Measurements from ENCODE around the gene RNF8. TPM values are rescaled to one million over a fixed set of nuclear protein-coding genes. Genes with fewer than 3 reads are reported as not detected.
A peak's percentile ranks its signal among the peaks of the same experiment; 100 is the strongest.

Gene RNF8
- total and polyA plus RNA-seq, 10 of the 15 experiments (the other 5 are each of a cell fraction or from before 2014, with no cell fraction given): 7.8 to 30.2 (median 23.3) TPM

DNA sequence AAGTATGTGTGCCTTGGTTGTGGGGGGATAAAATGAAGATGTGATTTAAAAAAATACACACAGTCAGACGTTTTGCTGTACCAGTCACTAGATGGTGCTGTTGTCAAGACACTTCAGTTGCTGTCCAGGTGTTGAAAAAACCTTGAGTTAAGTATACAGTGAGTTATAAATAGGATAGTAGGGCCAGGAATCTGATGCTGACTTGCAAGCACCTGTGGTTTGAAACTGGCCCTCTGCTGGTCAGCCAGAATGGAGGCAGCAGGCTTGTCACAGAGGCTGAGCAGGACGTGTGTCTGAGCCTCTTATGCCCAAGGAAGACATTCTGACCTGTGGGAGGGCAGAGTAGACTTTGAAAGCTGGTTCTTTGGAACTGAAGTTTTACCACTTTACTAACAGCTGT, 27.8 kb downstream of the RNF8 start:
- Histone ChIP-seq H3K9ac (ENCODE audit: control insufficient read depth, insufficient read depth, low read length) (no peak overlapping the region), H3K27me3 (replicated peaks in 1 of 2; ENCODE audit: control insufficient read depth in 2 of 2, insufficient read depth in 2 of 2, low read length in 1 of 2) (no peaks in the 10 kb centered on the region), H3K79me2 (ENCODE audit: control insufficient read depth, insufficient read depth, low read length) (no peaks in the 10 kb centered on the region), H3K4me3 (no peak overlapping the region), H3K36me3 (ENCODE audit: control insufficient read depth in 2 of 2, insufficient read depth in 2 of 2, low read length in 1 of 2) (peaks cover 7 to 28% of the 10 kb centered on the region in 2 experiments; a peak in 3 of 4 replicates), H4K20me1 (ENCODE audit: control insufficient read depth, insufficient read depth) (no peaks in the 10 kb centered on the region), H3K9me3 (replicated peaks; ENCODE audit: control insufficient read depth, insufficient read depth, low read length) (no peaks in the 10 kb centered on the region), H3K27ac (ENCODE audit: control insufficient read depth, insufficient read depth) (no peak overlapping the region), H3K4me2 (ENCODE audit: control insufficient read depth, insufficient read depth) (no peak overlapping the region), H3K4me1 (ENCODE audit: control insufficient read depth, insufficient read depth, low read length) (peaks cover 3% of the 10 kb centered on the region; the same call in 1 of the 2 replicates), H2AFZ (ENCODE audit: control insufficient read depth, low read depth, low read length) (no peak overlapping the region)
- ATAC-seq (peak; percentile 87), FAIRE-seq (peak; percentile 100), DNase-seq (ENCODE audit: low read depth, low spot score) (peak; percentile 32)
- RAD21 ChIA-PET (ENCODE audit: unreplicated experiment): interaction anchor here (1.1 to 2.6 kb wide), 3 partner anchors 53 to 311 kb away, joined by 3 to 10 read pairs (median 3); no protein-coding TSS in a partner anchor
- SMC1A ChIA-PET (ENCODE audit: uncharacterized antibody, unreplicated experiment): interaction anchor here (0.8 to 2.7 kb wide), 13 partner anchors 10 to 311 kb away, joined by 3 to 11 read pairs (median 4); no protein-coding TSS in a partner anchor
- POLR2A ChIA-PET: no interaction called here
- WGBS (ENCODE audit: insufficient coverage, insufficient replicate concordance, low lambda C conversion rate, missing lambda C conversion rate): 23% methylated on average over 2 of the region's 2 CpGs
- BruUV-seq (replicated peaks): TSS peak; percentile 45
- CTCF ChIA-PET: interaction anchor here (0.8 to 2.7 kb wide), 21 partner anchors 9 to 311 kb away, joined by 3 to 13 read pairs (median 3); no protein-coding TSS in a partner anchor
- in situ Hi-C loops (cut with MboI): no loop called here
- intact Hi-C loops (cut with micrococcal nuclease; ENCODE audit: unreplicated experiment): loop anchor here (5.0 kb wide), 3 partner anchors 106 to 311 kb away; no protein-coding TSS in a partner anchor
- peak; percentile 62; the same call in 1 of the 2 replicates for TF ChIP-seq TCF3 (IDR thresholded peaks at IDR 0.05; ENCODE audit: borderline replicate concordance, insufficient read depth, low read depth, low read length)
- TF ChIP-seq, protein P1, sequence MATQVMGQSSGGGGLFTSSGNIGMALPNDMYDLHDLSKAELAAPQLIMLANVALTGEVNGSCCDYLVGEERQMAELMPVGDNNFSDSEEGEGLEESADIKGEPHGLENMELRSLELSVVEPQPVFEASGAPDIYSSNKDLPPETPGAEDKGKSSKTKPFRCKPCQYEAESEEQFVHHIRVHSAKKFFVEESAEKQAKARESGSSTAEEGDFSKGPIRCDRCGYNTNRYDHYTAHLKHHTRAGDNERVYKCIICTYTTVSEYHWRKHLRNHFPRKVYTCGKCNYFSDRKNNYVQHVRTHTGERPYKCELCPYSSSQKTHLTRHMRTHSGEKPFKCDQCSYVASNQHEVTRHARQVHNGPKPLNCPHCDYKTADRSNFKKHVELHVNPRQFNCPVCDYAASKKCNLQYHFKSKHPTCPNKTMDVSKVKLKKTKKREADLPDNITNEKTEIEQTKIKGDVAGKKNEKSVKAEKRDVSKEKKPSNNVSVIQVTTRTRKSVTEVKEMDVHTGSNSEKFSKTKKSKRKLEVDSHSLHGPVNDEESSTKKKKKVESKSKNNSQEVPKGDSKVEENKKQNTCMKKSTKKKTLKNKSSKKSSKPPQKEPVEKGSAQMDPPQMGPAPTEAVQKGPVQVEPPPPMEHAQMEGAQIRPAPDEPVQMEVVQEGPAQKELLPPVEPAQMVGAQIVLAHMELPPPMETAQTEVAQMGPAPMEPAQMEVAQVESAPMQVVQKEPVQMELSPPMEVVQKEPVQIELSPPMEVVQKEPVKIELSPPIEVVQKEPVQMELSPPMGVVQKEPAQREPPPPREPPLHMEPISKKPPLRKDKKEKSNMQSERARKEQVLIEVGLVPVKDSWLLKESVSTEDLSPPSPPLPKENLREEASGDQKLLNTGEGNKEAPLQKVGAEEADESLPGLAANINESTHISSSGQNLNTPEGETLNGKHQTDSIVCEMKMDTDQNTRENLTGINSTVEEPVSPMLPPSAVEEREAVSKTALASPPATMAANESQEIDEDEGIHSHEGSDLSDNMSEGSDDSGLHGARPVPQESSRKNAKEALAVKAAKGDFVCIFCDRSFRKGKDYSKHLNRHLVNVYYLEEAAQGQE (IDR thresholded peaks at IDR 0.05; ENCODE audit: low read depth, low read length): peak; percentile 72
- TF ChIP-seq ZNF384 (IDR thresholded peaks at IDR 0.05; ENCODE audit: borderline replicate concordance, low read depth, low read length): peak; percentile 79
- TF ChIP-seq CTCF (IDR thresholded peaks at IDR 0.05 in 2 of 3, conservative IDR thresholded peaks at IDR 0.05 in 1 of 3; ENCODE audit: control insufficient read depth in 2 of 3, extremely low read depth in 1 of 3, insufficient read depth in 1 of 3, low read depth in 3 of 3, low read length in 3 of 3): peak; percentile 72 to 85 (median 83)
- TF ChIP-seq ASH2L (IDR thresholded peaks at IDR 0.05; ENCODE audit: borderline replicate concordance, low read depth): no peak
- TF ChIP-seq ZNF24 (IDR thresholded peaks at IDR 0.05): peak; percentile 70
- TF ChIP-seq RUNX3 (IDR thresholded peaks at IDR 0.05; ENCODE audit: low read length): peak; percentile 67; the same call in 1 of the 2 replicates
- no peak for TF ChIP-seq HDAC6 (IDR thresholded peaks at IDR 0.05; ENCODE audit: unreplicated experiment)
- TF ChIP-seq SMC3 (IDR thresholded peaks at IDR 0.05; ENCODE audit: borderline replicate concordance, low read length): peak; percentile 58; the same call in 1 of the 2 replicates
- TF ChIP-seq, protein P2, sequence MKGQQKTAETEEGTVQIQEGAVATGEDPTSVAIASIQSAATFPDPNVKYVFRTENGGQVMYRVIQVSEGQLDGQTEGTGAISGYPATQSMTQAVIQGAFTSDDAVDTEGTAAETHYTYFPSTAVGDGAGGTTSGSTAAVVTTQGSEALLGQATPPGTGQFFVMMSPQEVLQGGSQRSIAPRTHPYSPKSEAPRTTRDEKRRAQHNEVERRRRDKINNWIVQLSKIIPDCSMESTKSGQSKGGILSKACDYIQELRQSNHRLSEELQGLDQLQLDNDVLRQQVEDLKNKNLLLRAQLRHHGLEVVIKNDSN (IDR thresholded peaks at IDR 0.05; ENCODE audit: borderline replicate concordance, extremely low read length, insufficient read depth, low read depth, low read length): no peak
- no peak for TF ChIP-seq RFX5 (IDR thresholded peaks at IDR 0.05; ENCODE audit: low read depth, low read length)
- no peak for TF ChIP-seq GABPA (IDR thresholded peaks at IDR 0.05; ENCODE audit: low read depth)
- TF ChIP-seq MEF2A (IDR thresholded peaks at IDR 0.05; ENCODE audit: insufficient read depth, low read depth, low read length): peak; percentile 53; the same call in 1 of the 2 replicates
- 0 out of 2 replicates have a peak, but pooled peaks have one; percentile 27 for TF ChIP-seq YY1 (IDR thresholded peaks at IDR 0.05; ENCODE audit: low read depth, low read length)
- peak; percentile 76 for TF ChIP-seq RAD21 (IDR thresholded peaks at IDR 0.05; ENCODE audit: insufficient read depth, low read depth, low read length)

All from GM12878 (cell line).